Peyer's patch (tissue), 4 donors: Measurements from ENCODE around the gene GNG7. TPM values are rescaled to one million over a fixed set of nuclear protein-coding genes. Genes with fewer than 3 reads are reported as not detected.
A peak's percentile ranks its signal among the peaks of the same experiment; 100 is the strongest.
"Not testable (repeated sequence)": the region's sequence is repeated elsewhere in the genome, so short reads cannot be mapped to it uniquely, and the experiment has no call there.

Experiments used
- DNase-seq, 3 donors: peaks; one replicate each; pipeline ENCODE4 v3.0.0-alpha.2; 2017 to 2019
- H3K27ac ChIP-seq, 4 donors: fragments of 200-600 bp; sonication (generic); one replicate each; pipeline ENCODE4 v1.5.1; 2016 to 2019
- H3K27me3 ChIP-seq, 2 donors: fragments of 200-600 bp; sonication (generic); one replicate each; pipeline ENCODE4 v1.5.1; 2019
- H3K36me3 ChIP-seq, 3 donors: fragments of 200-600 bp; sonication (generic); one replicate each; pipeline ENCODE4 v1.5.1; 2016 to 2019
- H3K4me1 ChIP-seq, 4 donors: fragments of 200-600 bp; sonication (generic); one replicate each; pipeline ENCODE4 v1.5.1; 2016 to 2019
- H3K4me3 ChIP-seq, 4 donors: fragments of 200-600 bp; sonication (generic); 1 replicate in 3 of 4; 2 replicates in 1 of 4; pipeline ENCODE4 v1.5.1; 2016 to 2019; ENCODE audit warnings: mild to moderate bottlenecking in 1 of 4
- H3K9me3 ChIP-seq, 4 donors: fragments of 200-600 bp; sonication (generic); one replicate each; pipeline ENCODE4 v1.5.1; 2016 to 2019; ENCODE audit warnings: mild to moderate bottlenecking in 1 of 4
- POLR2A ChIP-seq, 2 donors: fragments of 450-650 bp; IDR thresholded peaks; one replicate each; pipeline ENCODE4 v1.5.1; 2017; ENCODE audit warnings: antibody characterized with exemption in 2 of 2, mild to moderate bottlenecking in 2 of 2, moderate library complexity in 2 of 2
- total RNA-seq, 4 donors: library from RNA; depleted of rRNA; stranded (reverse); fragments of >200 nt; gene quantifications; one replicate each; pipeline ENCODE4 v1.1.0, GENCODE V29; 2016
- TF ChIP-seq, protein P1 (sequence below), 6 experiments: fragments of 450-650 bp in 4 of 6; fragments of 200-600 bp in 2 of 6; sonication (generic) in 1 of 6; IDR thresholded peaks; one replicate each; pipeline ENCODE4 v1.5.1; 2017 to 2019; ENCODE audit warnings: antibody characterized with exemption in 6 of 6, mild to moderate bottlenecking in 3 of 6, moderate library complexity in 1 of 6

GNG7 gene
- total RNA-seq, 4 donors from 2014 or later = 1.2 to 14.9 (median 2.0) TPM

DNA sequence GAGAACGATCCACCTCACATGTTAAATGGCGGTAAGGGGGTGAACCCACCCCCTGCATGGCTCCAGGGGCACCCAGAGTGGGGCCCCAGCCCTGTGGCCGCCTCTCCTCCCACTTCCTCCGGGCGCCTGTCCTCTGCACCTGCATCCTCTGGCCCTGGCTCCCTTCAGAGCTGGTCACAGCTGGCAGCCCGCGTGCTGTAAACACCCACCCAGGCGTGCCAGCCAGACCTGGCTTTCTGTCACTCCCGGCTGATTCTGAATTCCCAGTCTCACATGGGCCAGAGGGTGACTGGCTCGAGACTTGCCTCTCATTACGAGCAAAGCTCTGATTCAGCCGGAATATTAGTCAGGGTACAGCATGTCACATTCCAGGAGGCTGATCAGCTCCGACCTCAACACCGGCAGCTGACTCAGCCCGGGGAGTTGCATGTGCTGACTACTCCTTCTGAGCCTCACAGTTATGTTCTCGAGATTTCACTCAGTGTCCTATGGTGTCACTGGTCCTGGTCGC lies 75.1 kb downstream of the GNG7 start:
- Histone ChIP-seq H3K4me1 (peaks cover 0 to 34% (median 15%) of the 10 kb centered on the region in 4 donors), H3K36me3 (no peaks in the 10 kb centered on the region), H3K27me3 (no peaks in the 10 kb centered on the region), H3K4me3 (peak overlapping the region in 2 of 4 donors; percentile 15 to 19), H3K9me3 (peaks cover 0 to 10% (median 2%) of the 10 kb centered on the region in 4 donors), H3K27ac (peak overlapping the region; percentile 77 to 97 (median 83))
- peak; percentile 80 to 92 (median 87) for DNase-seq
- peak; percentile 54 to 70 for TF ChIP-seq POLR2A (IDR thresholded peaks at IDR 0.05)
- TF ChIP-seq, protein P1, sequence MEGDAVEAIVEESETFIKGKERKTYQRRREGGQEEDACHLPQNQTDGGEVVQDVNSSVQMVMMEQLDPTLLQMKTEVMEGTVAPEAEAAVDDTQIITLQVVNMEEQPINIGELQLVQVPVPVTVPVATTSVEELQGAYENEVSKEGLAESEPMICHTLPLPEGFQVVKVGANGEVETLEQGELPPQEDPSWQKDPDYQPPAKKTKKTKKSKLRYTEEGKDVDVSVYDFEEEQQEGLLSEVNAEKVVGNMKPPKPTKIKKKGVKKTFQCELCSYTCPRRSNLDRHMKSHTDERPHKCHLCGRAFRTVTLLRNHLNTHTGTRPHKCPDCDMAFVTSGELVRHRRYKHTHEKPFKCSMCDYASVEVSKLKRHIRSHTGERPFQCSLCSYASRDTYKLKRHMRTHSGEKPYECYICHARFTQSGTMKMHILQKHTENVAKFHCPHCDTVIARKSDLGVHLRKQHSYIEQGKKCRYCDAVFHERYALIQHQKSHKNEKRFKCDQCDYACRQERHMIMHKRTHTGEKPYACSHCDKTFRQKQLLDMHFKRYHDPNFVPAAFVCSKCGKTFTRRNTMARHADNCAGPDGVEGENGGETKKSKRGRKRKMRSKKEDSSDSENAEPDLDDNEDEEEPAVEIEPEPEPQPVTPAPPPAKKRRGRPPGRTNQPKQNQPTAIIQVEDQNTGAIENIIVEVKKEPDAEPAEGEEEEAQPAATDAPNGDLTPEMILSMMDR (IDR thresholded peaks at IDR 0.05) = peak in 1 of 6 experiments; percentile 4

GRCh38 chr19:2625434-2625833 lies 77.1 kb downstream of the GNG7 start:
- DNase-seq = peak; percentile 57 to 88 (median 76)
- Histone ChIP-seq H3K27me3 (no peaks in the 10 kb centered on the region), H3K4me3 (no peak overlapping the region), H3K36me3 (no peaks in the 10 kb centered on the region), H3K4me1 (peaks cover 5 to 47% (median 23%) of the 10 kb centered on the region in 4 donors), H3K27ac (peak overlapping the region; percentile 67 to 97 (median 78)), H3K9me3 (peaks cover 0 to 5% (median 2%) of the 10 kb centered on the region in 4 donors)
- TF ChIP-seq, protein P1 (IDR thresholded peaks at IDR 0.05) = no peak
- peak; percentile 42 to 80 for TF ChIP-seq POLR2A (IDR thresholded peaks at IDR 0.05)

- peak in 2 of 3 donors; percentile 70 to 75 for DNase-seq
- Histone ChIP-seq H3K9me3 (peaks cover 0 to 5% (median 0%) of the 10 kb centered on the region in 4 donors), H3K4me1 (peaks cover 5 to 47% (median 29%) of the 10 kb centered on the region in 4 donors), H3K36me3 (no peaks in the 10 kb centered on the region), H3K4me3 (no peak overlapping the region), H3K27me3 (no peaks in the 10 kb centered on the region), H3K27ac (peak overlapping the region; percentile 67 to 97 (median 78))
- TF ChIP-seq, protein P1 (IDR thresholded peaks at IDR 0.05) = peak in 2 of 6 experiments; percentile 6 to 10
- TF ChIP-seq POLR2A (IDR thresholded peaks at IDR 0.05) = no peak
These were observed 77.9 kb downstream of the GNG7 start for GRCh38 chr19:2624537-2625091.

DNA sequence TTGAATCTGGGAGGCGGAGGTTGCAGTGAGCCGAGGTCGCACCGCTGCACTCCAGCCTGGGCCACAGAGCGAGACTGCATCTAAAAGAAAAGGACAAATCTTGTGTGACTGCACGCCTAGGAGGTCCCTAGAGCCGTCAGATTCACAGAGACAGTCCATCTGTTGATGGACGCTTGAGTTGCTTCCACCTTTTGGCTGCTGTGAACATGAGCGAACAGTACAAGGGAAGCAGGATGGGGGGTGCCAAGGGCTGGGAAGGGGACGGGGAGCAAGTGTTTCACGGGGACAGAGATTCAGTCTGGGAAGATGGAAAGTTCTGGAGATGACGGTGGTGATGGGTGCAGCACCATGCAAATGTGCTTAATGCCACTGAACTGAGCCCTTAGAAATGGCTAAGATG lies 78.7 kb downstream of the GNG7 start:
- H3K27ac ChIP-seq = peak overlapping the region in 2 of 4 donors; percentile 77 to 79
- no peaks in the 10 kb centered on the region for H3K36me3 ChIP-seq
- no peaks in the 10 kb centered on the region for H3K27me3 ChIP-seq
- TF ChIP-seq POLR2A (IDR thresholded peaks at IDR 0.05) = no peak
- TF ChIP-seq, protein P1 (IDR thresholded peaks at IDR 0.05) = no peak
- H3K9me3 ChIP-seq = peaks cover 0 to 5% (median 0%) of the 10 kb centered on the region in 4 donors
- peak in 2 of 3 donors; percentile 53 for DNase-seq
- peaks cover 5 to 53% (median 34%) of the 10 kb centered on the region in 4 donors for H3K4me1 ChIP-seq
- no peak overlapping the region for H3K4me3 ChIP-seq

GRCh38 chr19:2622371-2622961 lies 80.0 kb downstream of the GNG7 start:
- Histone ChIP-seq H3K4me1 (peaks cover 5 to 55% (median 36%) of the 10 kb centered on the region in 4 donors), H3K27ac (peak overlapping the region; percentile 14 to 79 (median 52)), H3K4me3 (peak overlapping the region in 1 of 4 donors; percentile 9)
- DNase-seq = peak in 2 of 3 donors; percentile 56 to 66
- H3K36me3 ChIP-seq, H3K27me3 ChIP-seq, H3K9me3 ChIP-seq: not testable (repeated sequence)

GRCh38 chr19:2619076-2619475 lies 83.4 kb downstream of the GNG7 start:
- H3K4me3 ChIP-seq = no peak overlapping the region
- peak overlapping the region in 3 of 4 donors; percentile 31 to 77 (median 48) for H3K27ac ChIP-seq
- no peaks in the 10 kb centered on the region for H3K36me3 ChIP-seq
- H3K9me3 ChIP-seq = peaks cover 0 to 7% (median 0%) of the 10 kb centered on the region in 4 donors
- TF ChIP-seq, protein P1 (IDR thresholded peaks at IDR 0.05) = no peak
- TF ChIP-seq POLR2A (IDR thresholded peaks at IDR 0.05) = no peak
- no peaks in the 10 kb centered on the region for H3K27me3 ChIP-seq
- H3K4me1 ChIP-seq = peaks cover 0 to 42% (median 24%) of the 10 kb centered on the region in 4 donors
- no peak for DNase-seq
